Natural killer cell (primary cell): ENCODE data around the gene INMT. TPM values are rescaled to one million over a fixed set of nuclear protein-coding genes. Genes with fewer than 3 reads are reported as not detected.

ENCODE experiments used
- ATAC-seq, 3 donors: fragments of 150-1000 bp in 2 of 3; fragments of 200-7000 bp in 1 of 3; cut with Tn5 transposase; 1 replicate in 1 of 3; 2 replicates in 2 of 3; pipeline ENCODE4 v1.10.0; 2021; ENCODE audit warnings: mild to moderate bottlenecking in 2 of 3, moderate library complexity in 2 of 3
- DNase-seq, 2 donors: peaks; one replicate each; pipeline versions ENCODE4 v3.0.0 to v3.0.0-alpha.2; 2013 to 2021; ENCODE audit warnings: mixed read lengths in 1 of 2
- H3K27ac ChIP-seq: one replicate; pipeline ENCODE4 v1.5.1; 2013; ENCODE audit warnings: mild to moderate bottlenecking, low read length
- H3K27me3 ChIP-seq: one replicate; pipeline ENCODE4 v1.6.1; 2013; ENCODE audit warnings: low read length; ENCODE audit not compliant: control insufficient read depth, insufficient read depth
- H3K36me3 ChIP-seq: one replicate; pipeline ENCODE4 v1.6.1; 2013; ENCODE audit warnings: low read length; ENCODE audit not compliant: control insufficient read depth, insufficient read depth
- H3K4me1 ChIP-seq: one replicate; pipeline ENCODE4 v1.6.1; 2013; ENCODE audit warnings: low read length; ENCODE audit not compliant: control insufficient read depth, insufficient read depth
- H3K4me3 ChIP-seq: one replicate; pipeline ENCODE4 v1.5.1; 2013; ENCODE audit warnings: low read length
- H3K9me3 ChIP-seq: one replicate; pipeline ENCODE4 v1.6.1; 2013; ENCODE audit warnings: low read length; ENCODE audit not compliant: control insufficient read depth, insufficient read depth
- H3K27ac Mint-ChIP-seq, 2 donors: one replicate each; pipeline ENCODE4 v1.8.0; 2022; ENCODE audit warnings: mild to moderate bottlenecking in 2 of 2, mixed read lengths in 2 of 2, moderate library complexity in 1 of 2
- H3K27me3 Mint-ChIP-seq, 2 donors: one replicate each; pipeline ENCODE4 v1.8.0; 2022; ENCODE audit warnings: low read depth in 2 of 2, mixed read lengths in 2 of 2
- H3K36me3 Mint-ChIP-seq: one replicate; pipeline ENCODE4 v1.8.0; 2022; ENCODE audit warnings: mixed read lengths
- H3K4me1 Mint-ChIP-seq, 2 donors: one replicate each; pipeline ENCODE4 v1.8.0; 2022; ENCODE audit warnings: mixed read lengths in 2 of 2
- H3K4me3 Mint-ChIP-seq: one replicate; pipeline ENCODE4 v1.8.0; 2022; ENCODE audit warnings: mild to moderate bottlenecking, moderate library complexity, mixed read lengths
- H3K9me3 Mint-ChIP-seq, 2 donors: one replicate each; pipeline ENCODE4 v1.8.0; 2022; ENCODE audit warnings: mixed read lengths in 2 of 2
- WGBS: methylation state at CpG from one replicate; pipeline ENCODE4 v1.1.7; 2013; ENCODE audit warnings: missing lambda C conversion rate; ENCODE audit not compliant: insufficient coverage; 5-methylcytosine and 5-hydroxymethylcytosine counted together
- intact Hi-C: fragments of 100-400 bp; cut with micrococcal nuclease; formaldehyde crosslinking; loops from one replicate; pipeline ENCODE4 v1.14.2; 2022
- total RNA-seq, 4 donors: library from RNA; stranded (reverse); fragments of 120-200 nt in 1 of 4; gene quantifications; one replicate each; pipeline versions ENCODE4 v1.2.3 to v1.2.4, GENCODE V29; 2013 to 2022
- TF ChIP-seq, protein P1 (sequence below): fragments of 200-600 bp; IDR thresholded peaks from one replicate; pipeline ENCODE4 v1.8.0; 2022; ENCODE audit warnings: antibody characterized with exemption

The INMT gene
- total RNA-seq, 3 donors from 2014 or later (not counting 1 experiment from before 2014, with no cell fraction given): 0.56 to 1.0 TPM; not detected in 1

DNA sequence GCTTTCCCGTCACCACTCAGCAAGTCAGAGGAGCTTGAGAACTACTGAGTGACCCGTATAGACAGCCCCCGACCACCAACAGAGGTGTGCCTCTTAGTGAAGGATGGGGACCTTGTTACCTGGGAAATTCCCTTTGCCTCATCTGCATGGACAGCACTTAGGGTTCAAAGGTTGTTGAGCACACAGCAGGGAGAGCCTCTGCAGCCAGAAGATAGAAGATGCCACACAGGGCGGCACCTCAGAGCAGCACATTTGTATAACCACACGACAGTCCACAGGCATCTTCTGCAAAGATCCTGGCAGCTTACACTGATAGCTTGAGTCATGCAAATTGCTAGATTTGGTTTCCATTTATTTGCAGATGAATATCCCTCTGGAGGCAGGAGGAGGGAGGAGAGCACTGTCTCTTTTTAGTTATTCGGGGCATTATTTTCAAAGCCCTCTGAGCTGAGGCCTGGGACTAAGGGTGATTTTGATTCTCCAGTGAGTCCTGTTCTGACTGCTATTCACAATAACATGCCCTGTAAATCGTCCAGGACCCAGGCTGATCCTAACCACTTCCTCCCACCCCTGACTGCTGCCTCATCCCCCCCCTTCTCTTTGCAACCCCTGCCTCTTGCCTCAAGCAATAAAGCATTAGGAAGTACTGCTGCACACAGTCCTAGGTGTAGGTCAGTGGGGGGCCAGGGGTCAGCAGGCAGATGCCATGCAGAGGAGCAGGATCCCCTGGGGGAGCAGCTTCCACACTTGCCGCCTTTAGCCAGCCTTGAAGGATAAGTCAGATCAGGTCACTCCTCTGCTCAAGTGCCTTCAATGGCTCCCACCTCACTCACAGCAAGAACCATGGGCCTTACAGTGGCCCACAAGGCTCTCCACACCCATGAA, 24.6 kb upstream of the INMT start:
- WGBS: 31% methylated on average over 8 of the region's 8 CpGs
- Mint-ChIP-seq H3K4me3 (peak overlapping the region; percentile 84), H3K4me1 (peaks cover 52 to 57% of the 10 kb centered on the region in 2 donors), H3K36me3 (no peaks in the 10 kb centered on the region), H3K27ac (peak overlapping the region; percentile 83 to 88), H3K9me3 (no peaks in the 10 kb centered on the region), H3K27me3 (no peaks in the 10 kb centered on the region)
- intact Hi-C loops: loop anchor here (2.0 kb wide), 1 partner anchor 13 kb away; no protein-coding TSS in a partner anchor
- Histone ChIP-seq H3K4me3 (peak overlapping the region; percentile 43), H3K9me3 (no peaks in the 10 kb centered on the region), H3K36me3 (no peaks in the 10 kb centered on the region), H3K27ac (peak overlapping the region; percentile 70), H3K27me3 (no peaks in the 10 kb centered on the region), H3K4me1 (peaks cover 26% of the 10 kb centered on the region)
- ATAC-seq: peak; percentile 88 to 90 (median 89)
- DNase-seq: peak; percentile 33 to 80
- TF ChIP-seq, protein P1, sequence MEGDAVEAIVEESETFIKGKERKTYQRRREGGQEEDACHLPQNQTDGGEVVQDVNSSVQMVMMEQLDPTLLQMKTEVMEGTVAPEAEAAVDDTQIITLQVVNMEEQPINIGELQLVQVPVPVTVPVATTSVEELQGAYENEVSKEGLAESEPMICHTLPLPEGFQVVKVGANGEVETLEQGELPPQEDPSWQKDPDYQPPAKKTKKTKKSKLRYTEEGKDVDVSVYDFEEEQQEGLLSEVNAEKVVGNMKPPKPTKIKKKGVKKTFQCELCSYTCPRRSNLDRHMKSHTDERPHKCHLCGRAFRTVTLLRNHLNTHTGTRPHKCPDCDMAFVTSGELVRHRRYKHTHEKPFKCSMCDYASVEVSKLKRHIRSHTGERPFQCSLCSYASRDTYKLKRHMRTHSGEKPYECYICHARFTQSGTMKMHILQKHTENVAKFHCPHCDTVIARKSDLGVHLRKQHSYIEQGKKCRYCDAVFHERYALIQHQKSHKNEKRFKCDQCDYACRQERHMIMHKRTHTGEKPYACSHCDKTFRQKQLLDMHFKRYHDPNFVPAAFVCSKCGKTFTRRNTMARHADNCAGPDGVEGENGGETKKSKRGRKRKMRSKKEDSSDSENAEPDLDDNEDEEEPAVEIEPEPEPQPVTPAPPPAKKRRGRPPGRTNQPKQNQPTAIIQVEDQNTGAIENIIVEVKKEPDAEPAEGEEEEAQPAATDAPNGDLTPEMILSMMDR: no peak

DNA sequence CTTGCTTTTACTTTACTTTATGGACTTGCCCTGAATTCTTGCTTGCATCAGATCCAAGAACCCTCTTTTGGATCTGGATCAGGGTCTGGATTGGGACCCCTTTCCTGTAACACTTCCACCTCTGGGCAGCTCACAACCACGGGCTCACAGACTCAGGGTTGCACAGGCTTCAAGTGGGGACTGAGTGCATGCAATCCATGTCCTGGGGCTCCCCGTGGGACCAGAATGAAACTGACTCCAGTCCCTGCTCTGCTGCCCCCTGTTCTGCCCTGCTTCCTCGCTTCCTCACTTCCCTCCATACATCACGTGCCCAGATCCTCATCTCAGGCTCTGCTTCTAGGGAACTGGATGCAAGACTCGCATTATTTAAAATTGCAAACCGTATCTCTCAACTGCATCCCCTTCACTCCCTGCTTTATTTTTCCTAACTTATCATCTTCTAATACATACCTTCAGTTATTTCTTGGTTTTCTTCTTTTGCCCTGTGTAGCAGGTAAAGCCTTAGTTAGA, 23.3 kb upstream of the INMT start:
- Histone ChIP-seq H3K27ac (no peak overlapping the region), H3K9me3 (no peaks in the 10 kb centered on the region), H3K27me3 (no peaks in the 10 kb centered on the region), H3K4me1 (peaks cover 26% of the 10 kb centered on the region), H3K4me3 (no peak overlapping the region), H3K36me3 (no peaks in the 10 kb centered on the region)
- Mint-ChIP-seq H3K36me3 (no peaks in the 10 kb centered on the region), H3K9me3 (no peaks in the 10 kb centered on the region), H3K4me3 (peak overlapping the region; percentile 26), H3K27me3 (no peaks in the 10 kb centered on the region), H3K27ac (peak overlapping the region; percentile 62 to 88), H3K4me1 (peaks cover 49 to 50% of the 10 kb centered on the region in 2 donors)
- TF ChIP-seq, protein P1: no peak
- DNase-seq (no peak), ATAC-seq (no peak)
- intact Hi-C loops: no loop called here
- 80% methylated on average over 6 of the region's 6 CpGs for WGBS

DNA sequence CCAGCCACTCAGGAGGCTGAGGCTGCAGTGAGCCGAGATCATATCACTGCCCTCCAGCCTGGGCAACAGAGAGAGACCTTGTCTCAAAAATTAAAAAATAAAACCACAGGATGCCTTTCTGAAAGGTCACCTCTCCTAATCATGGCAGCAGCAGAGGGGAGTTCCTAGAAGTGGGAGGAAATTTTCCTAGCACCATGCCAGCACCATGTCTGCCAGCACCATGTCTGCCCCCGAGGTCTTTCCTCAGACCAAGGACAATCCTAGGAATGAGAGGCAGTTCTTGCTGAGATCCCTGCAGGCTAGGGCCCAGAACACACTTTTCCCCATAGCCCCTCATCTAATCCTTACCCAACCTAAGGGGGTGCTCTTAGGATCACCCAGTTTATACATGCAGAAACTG, 22.3 kb upstream of the INMT start:
- TF ChIP-seq, protein P1: no peak
- 64% methylated on average over 2 of the region's 2 CpGs for WGBS
- no peaks in the 10 kb centered on the region for H3K36me3 ChIP-seq
- Mint-ChIP-seq H3K27ac (no peak overlapping the region), H3K4me3 (no peak overlapping the region), H3K27me3 (no peaks in the 10 kb centered on the region), H3K36me3 (no peaks in the 10 kb centered on the region), H3K4me1 (peaks cover 43 to 47% of the 10 kb centered on the region in 2 donors), H3K9me3 (no peaks in the 10 kb centered on the region)
- intact Hi-C loops: no loop called here
- H3K4me3 ChIP-seq: no peak overlapping the region
- DNase-seq: no peak
- H3K27ac ChIP-seq: no peak overlapping the region
- no peaks in the 10 kb centered on the region for H3K9me3 ChIP-seq
- ATAC-seq: no peak
- H3K4me1 ChIP-seq: peaks cover 26% of the 10 kb centered on the region
- H3K27me3 ChIP-seq: no peaks in the 10 kb centered on the region
